Gastrocnemius medialis (tissue), 4 donors: ENCODE measurements around the gene NPR2.

Experiments used
- POLR2A ChIP-seq, 2 donors: fragments of 450-650 bp; IDR thresholded peaks; one replicate each; pipeline ENCODE4 v1.6.1; 2017; ENCODE audit warnings: antibody characterized with exemption in 2 of 2, mild to moderate bottlenecking in 2 of 2, moderate library complexity in 2 of 2
- TF ChIP-seq, protein P1 (sequence below), 5 experiments: fragments of 450-650 bp in 3 of 5; fragments of 200-600 bp in 2 of 5; sonication (generic) in 2 of 5; IDR thresholded peaks in 4 of 5; conservative IDR thresholded peaks in 1 of 5; 1 replicate in 4 of 5; 2 replicates in 1 of 5; pipeline ENCODE4 v1.5.1; 2016 to 2019; ENCODE audit warnings: antibody characterized with exemption in 5 of 5, mild to moderate bottlenecking in 3 of 5, moderate library complexity in 3 of 5

DNA sequence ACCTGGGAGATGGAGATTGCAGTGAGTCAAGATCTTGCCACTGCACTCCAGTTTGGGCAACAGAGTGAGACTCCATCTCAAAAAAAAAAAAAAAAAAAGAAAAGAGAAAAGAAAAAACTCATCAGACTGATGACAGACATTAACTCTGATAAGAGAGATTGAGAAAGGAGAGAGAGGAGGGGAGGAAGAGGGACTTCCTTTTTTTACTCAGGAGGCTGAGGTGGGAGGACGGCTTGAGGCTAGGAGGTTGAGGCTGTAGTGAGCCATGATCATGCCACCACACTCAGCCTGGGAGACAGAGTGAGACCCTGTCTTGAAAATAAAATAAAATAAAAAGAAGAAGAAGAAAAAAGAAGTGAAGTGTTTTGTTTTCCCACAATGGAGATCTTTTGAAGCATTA lies 27.6 kb upstream of the NPR2 start:
- TF ChIP-seq POLR2A (IDR thresholded peaks at IDR 0.05): no peak
- TF ChIP-seq, protein P1, sequence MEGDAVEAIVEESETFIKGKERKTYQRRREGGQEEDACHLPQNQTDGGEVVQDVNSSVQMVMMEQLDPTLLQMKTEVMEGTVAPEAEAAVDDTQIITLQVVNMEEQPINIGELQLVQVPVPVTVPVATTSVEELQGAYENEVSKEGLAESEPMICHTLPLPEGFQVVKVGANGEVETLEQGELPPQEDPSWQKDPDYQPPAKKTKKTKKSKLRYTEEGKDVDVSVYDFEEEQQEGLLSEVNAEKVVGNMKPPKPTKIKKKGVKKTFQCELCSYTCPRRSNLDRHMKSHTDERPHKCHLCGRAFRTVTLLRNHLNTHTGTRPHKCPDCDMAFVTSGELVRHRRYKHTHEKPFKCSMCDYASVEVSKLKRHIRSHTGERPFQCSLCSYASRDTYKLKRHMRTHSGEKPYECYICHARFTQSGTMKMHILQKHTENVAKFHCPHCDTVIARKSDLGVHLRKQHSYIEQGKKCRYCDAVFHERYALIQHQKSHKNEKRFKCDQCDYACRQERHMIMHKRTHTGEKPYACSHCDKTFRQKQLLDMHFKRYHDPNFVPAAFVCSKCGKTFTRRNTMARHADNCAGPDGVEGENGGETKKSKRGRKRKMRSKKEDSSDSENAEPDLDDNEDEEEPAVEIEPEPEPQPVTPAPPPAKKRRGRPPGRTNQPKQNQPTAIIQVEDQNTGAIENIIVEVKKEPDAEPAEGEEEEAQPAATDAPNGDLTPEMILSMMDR (IDR thresholded peaks at IDR 0.05 in 4 of 5, conservative IDR thresholded peaks at IDR 0.05 in 1 of 5): no peak
